Endothelial cell of umbilical vein (primary cell): ENCODE results near the gene PCGF1. TPM values are rescaled to one million over a fixed set of nuclear protein-coding genes. Genes with fewer than 3 reads are reported as not detected.

Source experiments
- BruUV-seq: library from RNA; stranded (reverse); fragments of 400-500 nt; replicated peaks from 2 replicates; lab custom pipeline; 2021; lab: Mats Ljungman, UMichigan
- CTCF ChIA-PET: fragments of 300-600, 350-600 bp; sonication (Branson Sonifier 250); formaldehyde crosslinking; loops from one replicate; lab custom pipeline; 2021; ENCODE audit warnings: antibody characterized with exemption, inconsistent platforms; lab: Charles Lee
- POLR2A ChIA-PET: fragments of 300-600, 350-600 bp; sonication (Branson Sonifier 250); formaldehyde crosslinking; loops from one replicate; lab custom pipeline; 2021; ENCODE audit warnings: antibody characterized with exemption, inconsistent platforms; lab: Charles Lee
- DNase-seq: peaks from one replicate; pipeline ENCODE4 v3.0.0-alpha.2; 2011; ENCODE audit warnings: low read depth, low spot score
- FAIRE-seq: peaks from 2 replicates; lab custom pipeline; 2011; peaks lifted over from hg19 to GRCh38; lab: Jason Lieb, UNC
- H2AFZ ChIP-seq: 2 replicates; pipeline ENCODE4 v1.6.0; 2012; ENCODE audit warnings: low read depth, low read length, control low read depth, inconsistent platforms
- H3K27ac ChIP-seq: 2 replicates; pipeline ENCODE4 v1.5.1; 2011; ENCODE audit warnings: low read depth, mild to moderate bottlenecking, control low read depth, low read length, moderate library complexity; ENCODE audit not compliant: insufficient read depth
- H3K27me3 ChIP-seq, 2 experiments: 2 replicates each; pipeline versions ENCODE4 v1.6.0 to v1.6.1; 2011; ENCODE audit warnings: low read length in 2 of 2, mixed read lengths in 1 of 2; ENCODE audit not compliant: control insufficient read depth in 2 of 2, insufficient read depth in 2 of 2
- H3K36me3 ChIP-seq, 2 experiments: 2 replicates in 1 of 2; 3 replicates in 1 of 2; pipeline ENCODE4 v1.5.1; 2011; ENCODE audit warnings: low read length in 2 of 2, mild to moderate bottlenecking in 1 of 2, moderate library complexity in 1 of 2; ENCODE audit not compliant: control insufficient read depth in 2 of 2, insufficient read depth in 2 of 2; ENCODE audit errors: extremely low read depth in 1 of 2
- H3K4me1 ChIP-seq: 3 replicates; pipeline ENCODE4 v1.5.1; 2011; ENCODE audit warnings: mild to moderate bottlenecking, low read length; ENCODE audit not compliant: control insufficient read depth, insufficient read depth; ENCODE audit errors: extremely low read depth
- H3K4me2 ChIP-seq: 2 replicates; pipeline ENCODE4 v1.6.1; 2011; ENCODE audit warnings: low read length, control low read depth, mixed read lengths; ENCODE audit not compliant: insufficient read depth
- H3K4me3 ChIP-seq, 3 experiments: fragments of 200-600 bp in 1 of 3; sonication (generic), shearing (Covaris generic) in 1 of 3; replicated peaks in 1 of 3; 2 replicates each; pipeline ENCODE4 v1.5.1; 2011 to 2016; ENCODE audit warnings: control low read depth in 3 of 3, low read length in 3 of 3, mild to moderate bottlenecking in 2 of 3, inconsistent platforms in 1 of 3, low read depth in 1 of 3, moderate library complexity in 1 of 3; ENCODE audit not compliant: insufficient read depth in 1 of 3
- H3K79me2 ChIP-seq: 2 replicates; pipeline ENCODE4 v1.6.0; 2012; ENCODE audit warnings: low read length, inconsistent platforms; ENCODE audit not compliant: control insufficient read depth, insufficient read depth
- H3K9ac ChIP-seq: replicated peaks from 2 replicates; pipeline ENCODE3; 2011; ENCODE audit warnings: low read length, control low read depth; ENCODE audit not compliant: insufficient read depth; ENCODE audit errors: extremely low read depth
- H3K9me1 ChIP-seq: replicated peaks from 3 replicates; pipeline ENCODE4 v1.6.0; 2011; ENCODE audit warnings: mild to moderate bottlenecking, low read length; ENCODE audit not compliant: control insufficient read depth, insufficient read depth; ENCODE audit errors: extremely low read depth
- H3K9me3 ChIP-seq: replicated peaks from 2 replicates; pipeline ENCODE4 v1.5.1; 2012; ENCODE audit warnings: low read length, inconsistent platforms; ENCODE audit not compliant: control insufficient read depth, insufficient read depth
- H4K20me1 ChIP-seq: replicated peaks from 2 replicates; pipeline ENCODE3; 2011; ENCODE audit warnings: mild to moderate bottlenecking, low read length; ENCODE audit not compliant: control insufficient read depth, insufficient read depth; ENCODE audit errors: extremely low read depth
- CTCF ChIP-seq, 2 donors: IDR thresholded peaks; 1 replicate in 1 of 2; 2 replicates in 1 of 2; pipeline ENCODE4 v1.5.1; 2011; ENCODE audit warnings: low read length in 2 of 2, mild to moderate bottlenecking in 2 of 2, moderate library complexity in 2 of 2, control low read depth in 1 of 2, inconsistent platforms in 1 of 2, low read depth in 1 of 2; ENCODE audit not compliant: insufficient read depth in 1 of 2; ENCODE audit errors: extremely low read depth in 1 of 2
- EZH2 ChIP-seq: IDR thresholded peaks from 2 replicates; pipeline ENCODE4 v1.6.1; 2012; ENCODE audit warnings: borderline replicate concordance, low read depth, mild to moderate bottlenecking, moderate library complexity, low read length, inconsistent platforms; ENCODE audit not compliant: severe bottlenecking
- GATA2 ChIP-seq: IDR thresholded peaks from 2 replicates; pipeline ENCODE4 v1.7.0; 2011; ENCODE audit warnings: low read depth, mild to moderate bottlenecking, moderate library complexity, mixed read lengths, low read length; ENCODE audit not compliant: insufficient read length, insufficient read depth
- MYC ChIP-seq: IDR thresholded peaks from one replicate; pipeline ENCODE4 v1.6.1; 2011; ENCODE audit warnings: mild to moderate bottlenecking, low read depth, low read length
- POLR2AphosphoS5 ChIP-seq: IDR thresholded peaks from 2 replicates; pipeline ENCODE4 v1.6.1; 2012; ENCODE audit warnings: low read depth, mild to moderate bottlenecking, control low read depth, low read length, moderate library complexity; ENCODE audit not compliant: insufficient read depth
- dilution Hi-C: fragments of 300-500 bp; cut with MboI; formaldehyde crosslinking; loops from one replicate; pipeline ENCODE4 v1.15.0; 2019; ENCODE audit warnings: low sequenced_read_pairs; ENCODE audit not compliant: extremely low pct_ligation_motif_present
- intact Hi-C: fragments of 100-400 bp; cut with micrococcal nuclease; formaldehyde crosslinking; loops from one replicate; pipeline ENCODE4 v1.10.0; 2022
- polyA plus RNA-seq, 4 experiments: library from polyadenylated mRNA; depleted of rRNA in 3 of 4; stranded (reverse) in 3 of 4; unstranded in 1 of 4; fragments of >200 nt; gene quantifications; 2 replicates each; pipeline versions ENCODE4 v1.2.1 to v1.2.3, GENCODE V29; 2011 to 2012; ENCODE audit warnings: missing spikeins in 1 of 4
- total RNA-seq: library from RNA; stranded (reverse); gene quantifications from 2 replicates; pipeline ENCODE4 v1.2.3, GENCODE V29; 2021

PCGF1 gene
- total and polyA plus RNA-seq, 2 donors (not counting 3 experiments of a cell fraction or from before 2014, with no cell fraction given): 17.4 to 19.2 TPM

- no peaks in the 10 kb centered on the region for H4K20me1 ChIP-seq
- H3K4me1 ChIP-seq: peaks cover 32% of the 10 kb centered on the region
- dilution Hi-C loops (no loop called here), intact Hi-C loops (loop anchor here (5.0 kb wide), 2 partner anchors 32 to 152 kb away; partner anchors contain the start of gene SEMA4F)
- DNase-seq (no peak), FAIRE-seq (no peak)
- no peaks in the 10 kb centered on the region for H3K36me3 ChIP-seq
- no peak overlapping the region for H3K4me3 ChIP-seq
- no peak overlapping the region for H2AFZ ChIP-seq
- no TSS peak for BruUV-seq
- peaks cover 23 to 40% of the 10 kb centered on the region in 2 experiments for H3K27me3 ChIP-seq
- H3K9me3 ChIP-seq: no peaks in the 10 kb centered on the region
- CTCF ChIA-PET: interaction anchor here (1.0 to 1.6 kb wide), 6 partner anchors 9 to 88 kb away, joined by 3 to 7 read pairs (median 4); partner anchors contain the start of genes CCDC142, INO80B and TTC31
- no peak for TF ChIP-seq POLR2AphosphoS5
- TF ChIP-seq MYC: no peak
- TF ChIP-seq EZH2: no peak
- no peak for TF ChIP-seq CTCF (IDR thresholded peaks at IDR 0.05; ENCODE audit: extremely low read depth in 1 of 2, insufficient read depth in 1 of 2, low read depth in 1 of 2, low read length in 2 of 2)
- no peak for TF ChIP-seq GATA2
- H3K79me2 ChIP-seq: no peaks in the 10 kb centered on the region
- POLR2A ChIA-PET: interaction anchor here (1.1 kb wide), 1 partner anchor 29 kb away, joined by 3 read pairs; the partner anchor contains the start of gene AUP1
- H3K4me2 ChIP-seq: no peak overlapping the region
- no peaks in the 10 kb centered on the region for H3K9me1 ChIP-seq
- no peak overlapping the region for H3K9ac ChIP-seq
- no peak overlapping the region for H3K27ac ChIP-seq
These were observed 7.4 kb downstream of the PCGF1 start for GRCh38 chr2:74499940-74500577.
